Skin epidermis (tissue), 12 donors: ENCODE data around the gene MTERF2.

Source experiments
- H3K27ac ChIP-seq, 21 experiments: fragments of 200-600 bp; sonication (generic) in 11 of 21; one replicate each; pipeline ENCODE4 v1.5.0; 2020; ENCODE audit warnings: mild to moderate bottlenecking in 3 of 21, inconsistent platforms in 2 of 21, moderate library complexity in 2 of 21
- H3K4me3 ChIP-seq, 7 experiments: fragments of 200-600 bp; sonication (generic) in 2 of 7; one replicate each; pipeline ENCODE4 v1.5.0; 2020; ENCODE audit warnings: inconsistent platforms in 2 of 7, mild to moderate bottlenecking in 2 of 7, moderate library complexity in 1 of 7

MTERF2 gene

GRCh38 chr12:106956048-106956578 lies 30.8 kb downstream of the MTERF2 start:
- peak overlapping the region; percentile 75 to 98 (median 85) for H3K4me3 ChIP-seq

GRCh38 chr12:106955377-106956047 lies 31.4 kb downstream of the MTERF2 start, which contains the start of gene TMEM263:
TMEM263 (plus strand) TSS chr12:106955907; CDS start chr12:106967117, 11,210 bp downstream.
- Histone ChIP-seq H3K4me3 (peak within 1 kb of the TSS; percentile 75 to 98 (median 85)), H3K27ac (peak within 1 kb of the TSS; percentile 59 to 99 (median 92))

More at GRCh38 chr12:106956048-106956578, 30.8 kb downstream of the MTERF2 start:
- peak overlapping the region; percentile 59 to 99 (median 92) for H3K27ac ChIP-seq

DNA sequence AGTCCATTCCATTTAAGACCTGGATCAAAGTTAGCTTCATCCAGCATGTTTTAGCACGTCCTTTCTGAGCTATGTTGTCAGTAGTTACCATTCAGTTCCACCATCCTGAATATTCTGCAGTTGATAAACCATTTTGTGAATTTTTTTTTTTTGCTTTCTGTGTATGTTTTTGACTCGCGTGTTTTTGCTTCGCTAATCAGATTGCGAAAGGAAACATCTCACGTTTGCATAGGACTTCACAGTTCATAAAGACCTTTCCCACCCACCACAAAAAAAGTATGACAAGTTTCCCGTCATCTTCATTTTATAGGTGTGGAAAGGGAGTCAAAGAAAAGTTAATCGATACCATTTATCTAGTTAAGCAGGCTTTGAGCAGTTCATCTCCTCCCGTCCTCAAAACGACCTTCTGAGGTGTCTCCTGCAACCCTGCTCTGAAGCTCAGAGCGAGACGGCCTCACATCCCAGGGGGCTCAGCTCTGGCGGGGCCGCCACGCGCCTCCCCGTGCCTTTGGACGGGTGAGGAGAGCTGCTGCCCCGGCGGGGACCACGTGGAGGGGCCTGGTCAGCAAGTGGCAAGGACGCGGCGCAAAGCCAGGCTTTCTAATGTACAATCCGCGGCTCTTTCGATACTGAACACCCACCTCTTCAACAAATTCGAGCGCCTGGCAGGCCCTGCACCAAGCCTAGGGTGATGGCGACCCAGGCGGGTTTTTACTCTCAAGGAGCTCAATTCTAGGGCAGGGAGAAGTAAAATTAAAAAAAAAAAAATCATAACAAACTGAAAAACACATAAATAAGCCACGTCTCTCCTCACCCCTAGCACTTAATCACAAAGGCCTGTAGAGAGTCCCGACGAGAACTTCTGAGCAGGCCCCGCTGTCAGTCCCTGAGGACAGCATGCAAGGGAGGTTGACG lies 32.2 kb downstream of the MTERF2 start:
- H3K4me3 ChIP-seq, result peak overlapping the region; percentile 75 to 98 (median 85)
- H3K27ac ChIP-seq, result peak overlapping the region; percentile 26 to 99 (median 92)

- Histone ChIP-seq H3K4me3 (no peak overlapping the region), H3K27ac (no peak overlapping the region)
Measured at GRCh38 chr12:106953352-106954250, 33.3 kb downstream of the MTERF2 start.

DNA sequence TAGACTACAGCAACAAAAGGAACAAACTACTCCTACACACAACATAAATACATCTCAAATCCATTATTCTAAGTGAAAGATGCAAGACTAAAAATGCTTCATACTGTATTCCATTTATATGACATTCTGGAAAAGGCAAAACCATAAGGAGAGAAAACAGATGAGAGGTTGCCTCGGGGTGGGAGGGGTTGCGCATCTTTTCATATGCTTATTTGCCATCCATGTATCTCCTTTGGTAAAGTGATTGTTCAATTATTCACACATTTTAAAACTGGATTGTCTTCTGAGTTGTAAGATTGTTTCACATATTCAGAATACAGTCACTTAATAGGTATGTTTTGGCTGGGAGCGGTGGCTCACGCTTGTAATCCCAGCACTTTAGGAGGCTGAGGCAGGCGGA lies 36.4 kb downstream of the MTERF2 start:
- no peak overlapping the region for H3K27ac ChIP-seq
- H3K4me3 ChIP-seq, result no peak overlapping the region

DNA sequence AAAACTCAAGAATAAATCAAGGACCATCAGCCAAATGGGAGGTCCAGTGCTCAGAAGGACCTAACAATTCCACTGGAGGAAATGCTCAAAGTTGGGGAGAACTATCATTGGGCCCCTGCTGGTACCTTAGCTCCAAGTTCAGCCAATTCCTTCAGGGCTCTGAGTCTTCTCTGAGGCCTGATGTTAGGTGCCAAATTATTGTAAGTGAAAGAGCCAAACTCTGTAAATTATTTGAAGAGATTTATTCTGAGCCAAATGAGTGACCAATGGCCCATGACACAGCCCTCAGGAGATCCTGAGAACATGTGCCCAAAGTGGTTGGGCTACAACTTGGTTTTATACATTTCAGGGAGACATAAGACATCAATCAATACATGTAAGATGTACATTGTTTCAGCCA lies 39.5 kb downstream of the MTERF2 start:
- no peak overlapping the region for H3K27ac ChIP-seq

DNA sequence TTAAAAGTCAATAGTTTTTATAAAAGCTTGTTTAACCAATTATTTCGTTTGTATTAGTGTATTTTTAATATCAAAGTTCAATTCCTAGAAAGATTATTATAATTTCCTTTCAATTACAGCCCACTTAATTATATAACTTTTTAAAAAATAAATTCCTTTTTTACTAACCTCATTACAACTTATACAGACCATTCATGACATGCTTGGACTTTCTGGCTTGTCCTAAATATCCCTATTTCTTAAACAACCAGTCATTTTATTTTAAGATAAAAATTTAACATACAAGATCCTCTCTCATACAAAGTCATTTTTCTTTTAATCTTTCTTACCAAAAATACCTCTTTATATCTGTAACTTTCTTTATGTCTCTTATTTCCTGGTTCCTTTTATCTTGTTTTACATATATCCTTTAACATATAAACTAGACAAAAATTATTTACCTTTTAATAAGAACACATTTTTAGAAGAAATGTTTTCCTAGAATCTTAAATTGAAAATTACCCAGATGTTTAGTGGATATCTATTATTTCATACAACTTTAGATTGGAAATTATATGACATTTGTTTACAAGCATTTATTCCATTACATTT lies 41.6 kb downstream of the MTERF2 start:
- H3K27ac ChIP-seq, result no peak overlapping the region
- no peak overlapping the region for H3K4me3 ChIP-seq

More for the DNA sequence above, 39.5 kb downstream of the MTERF2 start:
- no peak overlapping the region for H3K4me3 ChIP-seq

DNA sequence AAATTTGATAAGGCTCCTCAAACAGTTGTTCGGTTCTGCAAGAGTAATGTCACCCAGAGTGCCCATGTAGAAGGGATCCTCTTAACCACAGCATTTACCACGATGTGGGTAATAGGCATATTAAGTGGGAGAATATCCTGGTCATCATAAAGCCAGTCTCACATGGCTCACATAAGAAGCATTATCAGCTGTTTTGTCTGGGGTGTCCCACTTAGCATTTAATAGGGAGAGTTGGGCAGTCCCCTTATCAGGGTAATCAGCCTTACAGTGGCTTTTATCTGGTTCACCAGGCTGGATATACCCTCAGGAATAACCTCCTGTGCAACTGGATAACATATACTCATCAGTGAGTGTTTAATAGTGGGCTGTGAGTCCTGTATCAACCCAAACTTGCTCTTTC lies 44.2 kb downstream of the MTERF2 start:
- H3K27ac ChIP-seq, result no peak overlapping the region
- no peak overlapping the region for H3K4me3 ChIP-seq

- no peak overlapping the region for H3K27ac ChIP-seq
- H3K4me3 ChIP-seq, result no peak overlapping the region
Measured at GRCh38 chr12:106941481-106942156, 45.3 kb downstream of the MTERF2 start.

DNA sequence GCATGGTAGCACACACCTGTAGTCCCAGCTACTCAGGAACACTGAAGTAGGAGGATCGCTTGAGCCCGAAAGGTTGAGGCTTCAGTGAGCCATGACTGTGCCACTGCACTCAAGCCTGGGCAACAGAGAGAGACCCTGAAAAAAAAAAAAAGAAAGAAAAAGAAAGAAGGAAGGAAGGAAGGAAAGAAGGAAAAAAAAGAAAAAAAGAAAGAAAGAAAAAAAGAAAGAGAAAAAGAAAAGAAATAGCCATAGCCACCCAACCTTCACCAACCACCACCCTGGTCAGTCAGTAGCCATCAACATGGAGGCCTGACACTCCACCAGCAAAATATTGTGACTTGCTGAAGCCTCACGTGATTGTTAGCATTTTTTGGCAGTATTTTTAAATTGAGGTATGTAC lies 52.7 kb downstream of the MTERF2 start:
- Histone ChIP-seq H3K4me3 (no peak overlapping the region), H3K27ac (no peak overlapping the region)
